OCI-LY1 (cell line): ENCODE results near the gene UBTD2.

Experiments used
- CTCF ChIP-seq: fragments of 200-600 bp; sonication (generic), shearing (Covaris generic); IDR thresholded peaks from 2 replicates; pipeline ENCODE4 v1.5.1; 2017; ENCODE audit warnings: mild to moderate bottlenecking, antibody characterized with exemption, low read length, moderate library complexity, mixed read lengths
- EZH2 ChIP-seq: fragments of 200-600 bp; sonication (generic), shearing (Covaris generic); IDR thresholded peaks from 2 replicates; pipeline ENCODE4 v1.8.0; 2017; ENCODE audit warnings: borderline replicate concordance, mixed run types, mild to moderate bottlenecking, antibody characterized with exemption, low read length, moderate library complexity, mixed read lengths

- no peak for TF ChIP-seq EZH2
- no peak for TF ChIP-seq CTCF
Observed at GRCh38 chr5:172178991-172179989, 104.3 kb downstream of the UBTD2 start.
